ENCODE measurements around the gene KLF6.
"Not testable (repeated sequence)": the region's sequence is repeated elsewhere in the genome, so short reads cannot be mapped to it uniquely, and the experiment has no call there.

Gene KLF6

GRCh38 chr10:3734111-3734510 is 50.9 kb downstream of the KLF6 start:
- DNase-seq (ENCODE audit: low read depth in 2 of 3, low spot score in 1 of 3), result no peak

- not testable (repeated sequence) for DNase-seq (ENCODE audit: low read depth in 2 of 3, low spot score in 1 of 3)
Measured at GRCh38 chr10:3732183-3732582, 52.8 kb downstream of the KLF6 start.

- no peak for DNase-seq (ENCODE audit: low read depth in 2 of 3, low spot score in 1 of 3)
Measured at GRCh38 chr10:3729397-3729976, 55.5 kb downstream of the KLF6 start.

GRCh38 chr10:3728563-3728962 is 56.4 kb downstream of the KLF6 start:
- no peak for DNase-seq (ENCODE audit: low read depth in 2 of 3, low spot score in 1 of 3)

DNA sequence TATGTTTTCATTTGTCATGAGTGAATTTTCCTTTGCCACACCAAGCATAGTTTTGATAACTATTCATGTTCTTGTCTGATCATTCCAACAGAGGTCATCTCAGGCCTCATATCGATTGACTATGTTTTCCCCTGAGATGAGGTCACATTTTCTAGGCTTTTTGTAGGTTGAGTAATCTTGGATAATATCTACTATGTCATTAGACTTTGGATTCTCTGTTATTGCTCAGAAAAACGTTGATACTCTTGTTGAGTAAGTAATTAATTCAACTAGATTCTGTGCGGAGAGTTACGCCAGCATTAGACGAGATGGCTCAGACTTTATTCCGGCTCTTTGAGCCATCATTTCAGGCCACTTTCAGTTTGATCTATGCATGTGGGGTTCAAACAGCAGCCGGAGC is 57.7 kb downstream of the KLF6 start:
- DNase-seq (ENCODE audit: low read depth in 2 of 3, low spot score in 1 of 3), result no peak

Data from stimulated activated CD4-positive, alpha-beta T cell treated with anti-CD3 and anti-CD28 coated beads, Interleukin-12 subunit alpha, Interleukin-12 subunit beta, amount 100 ng/mL, for 48 hours (primary cell).